ENCODE measurements around the gene BEAN1. TPM values are rescaled to one million over a fixed set of nuclear protein-coding genes. Genes with fewer than 3 reads are reported as not detected.

BEAN1 gene
- total RNA-seq, 1 experiment from 2014 or later = 0.24 TPM

DNA sequence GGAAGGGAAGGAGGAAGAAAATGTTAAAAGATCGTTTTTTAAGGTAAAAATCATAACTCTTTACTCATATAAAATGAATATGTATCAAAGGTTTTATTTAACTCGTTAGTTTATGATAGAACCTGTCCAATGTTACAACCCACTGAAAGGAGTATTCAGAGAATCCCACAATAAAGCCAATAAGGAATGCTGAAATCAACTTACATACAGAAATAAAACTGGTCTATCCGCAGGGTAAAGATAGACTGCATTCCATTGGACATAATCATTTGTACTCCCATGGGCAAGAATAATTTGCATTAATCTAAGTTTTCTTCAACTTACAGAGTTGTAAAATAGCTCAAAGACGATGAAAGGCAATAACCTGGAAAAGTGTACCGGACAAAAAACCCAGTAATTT, 17.9 kb upstream of the BEAN1 start:
- Histone ChIP-seq H3K14ac (ENCODE audit: insufficient read depth, low read length) (no peak overlapping the region), H3K79me2 (ENCODE audit: insufficient read depth, low read length) (no peaks in the 10 kb centered on the region), H3K23me2 (ENCODE audit: insufficient read length, low read depth, low read length, poor library complexity, severe bottlenecking) (peaks cover 4% of the 10 kb centered on the region), H4K5ac (ENCODE audit: insufficient read length, low read depth, low read length) (no peak overlapping the region), H3K56ac (ENCODE audit: insufficient read length, low read depth, low read length) (no peak overlapping the region), H3K4ac (ENCODE audit: low read depth, low read length) (no peak overlapping the region), H3K4me2 (ENCODE audit: insufficient read depth, insufficient read length, low read length) (no peak overlapping the region), H2AK5ac (ENCODE audit: insufficient read length, low read length) (no peak overlapping the region), H3K23ac (ENCODE audit: insufficient read length, low read depth, low read length) (no peak overlapping the region), H3T11ph (ENCODE audit: low read length) (no peak overlapping the region), H3K79me1 (ENCODE audit: insufficient read depth, low read depth, low read length, poor library complexity, severe bottlenecking) (no peaks in the 10 kb centered on the region), H2BK12ac (ENCODE audit: insufficient read length, low read depth, low read length) (no peak overlapping the region), H3K9me3 (ENCODE audit: control insufficient read depth, low read depth, low read length) (no peaks in the 10 kb centered on the region), H3K9ac (ENCODE audit: extremely low read depth, insufficient read length, low read length) (no peak overlapping the region), H4K8ac (replicated peaks; ENCODE audit: insufficient read length, low read depth, low read length) (no peak overlapping the region), H2AFZ (ENCODE audit: low read length) (no peak overlapping the region), H4K91ac (ENCODE audit: insufficient read length, low read depth, low read length) (no peak overlapping the region), H2BK20ac (ENCODE audit: low read depth, low read length, poor library complexity, severe bottlenecking) (no peak overlapping the region), H3K18ac (ENCODE audit: insufficient read length, low read depth, low read length) (no peak overlapping the region), H2BK5ac (ENCODE audit: insufficient read length, low read length) (no peak overlapping the region), H3K27ac (ENCODE audit: insufficient read length, low read depth, low read length) (no peak overlapping the region), H2BK120ac (ENCODE audit: low read depth, low read length, poor library complexity, severe bottlenecking) (no peak overlapping the region), H3K27me3 (ENCODE audit: insufficient read depth, low read length) (no peaks in the 10 kb centered on the region), H3K4me1 (ENCODE audit: insufficient read depth, low read length) (peaks cover 3% of the 10 kb centered on the region; the same call in 1 of the 2 replicates), H2BK15ac (ENCODE audit: low read depth, low read length) (no peak overlapping the region), H4K20me1 (ENCODE audit: control insufficient read depth, insufficient read depth, insufficient read length) (no peaks in the 10 kb centered on the region)
- H3K36me3 Mint-ChIP-seq (ENCODE audit: insufficient read depth in 1 of 3, low read depth in 3 of 3) = peaks cover 0 to 4% (median 0%) of the 10 kb centered on the region in 3 experiments; a peak in 2 of 7 replicates
- H3K4me1 Mint-ChIP-seq = peaks cover 6 to 12% of the 10 kb centered on the region in 2 experiments
- no CpG with 5 or more reads among the region's 5 CpGs for WGBS (ENCODE audit: extremely low coverage, insufficient read length, low lambda C conversion rate)
- no peak overlapping the region for H3K4me3 Mint-ChIP-seq
- TF ChIP-seq, protein P1, sequence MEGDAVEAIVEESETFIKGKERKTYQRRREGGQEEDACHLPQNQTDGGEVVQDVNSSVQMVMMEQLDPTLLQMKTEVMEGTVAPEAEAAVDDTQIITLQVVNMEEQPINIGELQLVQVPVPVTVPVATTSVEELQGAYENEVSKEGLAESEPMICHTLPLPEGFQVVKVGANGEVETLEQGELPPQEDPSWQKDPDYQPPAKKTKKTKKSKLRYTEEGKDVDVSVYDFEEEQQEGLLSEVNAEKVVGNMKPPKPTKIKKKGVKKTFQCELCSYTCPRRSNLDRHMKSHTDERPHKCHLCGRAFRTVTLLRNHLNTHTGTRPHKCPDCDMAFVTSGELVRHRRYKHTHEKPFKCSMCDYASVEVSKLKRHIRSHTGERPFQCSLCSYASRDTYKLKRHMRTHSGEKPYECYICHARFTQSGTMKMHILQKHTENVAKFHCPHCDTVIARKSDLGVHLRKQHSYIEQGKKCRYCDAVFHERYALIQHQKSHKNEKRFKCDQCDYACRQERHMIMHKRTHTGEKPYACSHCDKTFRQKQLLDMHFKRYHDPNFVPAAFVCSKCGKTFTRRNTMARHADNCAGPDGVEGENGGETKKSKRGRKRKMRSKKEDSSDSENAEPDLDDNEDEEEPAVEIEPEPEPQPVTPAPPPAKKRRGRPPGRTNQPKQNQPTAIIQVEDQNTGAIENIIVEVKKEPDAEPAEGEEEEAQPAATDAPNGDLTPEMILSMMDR (conservative IDR thresholded peaks at IDR 0.05) = no peak
- peaks cover 33% of the 10 kb centered on the region for H3K27me3 Mint-ChIP-seq (ENCODE audit: low read depth)
- no peak overlapping the region for H3K27ac Mint-ChIP-seq
- DNase-seq = no peak
- H3K9me3 Mint-ChIP-seq = peaks cover 10 to 11% of the 10 kb centered on the region in 2 experiments; a peak in 4 of 5 replicates
